ENCODE data around the gene FBXO21.
"Not testable (repeated sequence)": the region's sequence is repeated elsewhere in the genome, so short reads cannot be mapped to it uniquely, and the experiment has no call there.

The FBXO21 gene

DNA sequence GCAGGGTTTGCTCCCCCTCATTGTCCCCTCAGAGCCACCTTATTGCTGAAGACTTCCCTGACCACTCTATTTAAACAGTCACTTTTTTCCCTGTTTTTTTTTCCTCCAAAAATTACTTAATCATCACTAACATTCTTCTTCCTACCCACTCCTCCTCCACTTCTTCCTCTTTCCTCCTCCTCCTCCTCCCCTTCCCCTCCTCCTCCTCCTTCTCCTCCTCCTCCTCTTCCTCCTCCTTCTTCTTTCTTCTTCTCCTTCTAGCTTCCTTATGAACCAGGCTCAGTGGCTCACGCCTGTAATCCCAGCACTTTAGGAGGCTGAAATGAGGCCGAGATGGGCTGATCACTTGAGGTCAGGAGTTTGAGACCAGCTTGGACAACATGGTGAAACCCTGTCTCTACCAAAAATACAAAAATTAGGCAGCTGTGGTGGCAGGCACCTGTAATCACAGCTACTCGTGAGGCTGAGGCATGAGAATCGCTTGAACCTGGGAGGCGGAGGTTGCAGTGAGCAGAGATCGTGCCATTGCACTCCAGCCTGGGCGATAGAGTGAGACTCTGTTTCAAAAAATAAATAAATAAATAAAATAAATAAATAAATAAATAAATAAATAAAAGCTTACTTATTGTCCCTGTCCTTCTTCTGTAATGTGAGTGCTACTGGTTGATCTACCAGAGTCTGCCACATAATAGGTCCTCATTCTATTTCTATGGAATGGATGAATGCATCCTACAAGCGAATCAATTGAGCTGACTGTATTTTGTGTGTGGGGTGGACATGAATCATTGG, 9.9 kb upstream of the FBXO21 start:
- DNase-seq: not testable (repeated sequence)

DNA sequence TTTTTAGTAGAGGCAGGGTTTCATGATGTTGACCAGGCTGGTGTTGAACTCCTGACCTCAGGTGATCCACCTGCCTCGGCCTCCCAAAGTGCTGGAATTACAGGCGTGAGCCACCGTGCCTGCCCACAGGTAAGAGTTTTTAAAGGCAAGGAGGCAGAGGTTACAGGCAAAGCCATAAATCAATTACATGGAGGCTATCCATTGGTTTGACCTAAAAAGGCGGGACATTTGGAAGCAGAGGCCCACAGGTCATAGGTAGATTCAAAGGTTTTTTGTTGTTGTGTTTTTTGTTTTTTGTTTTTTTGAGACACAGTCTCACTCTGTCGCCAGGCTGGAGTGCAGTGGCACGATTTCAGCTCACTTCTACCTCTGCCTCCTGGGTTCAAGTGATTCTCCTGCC, 6.1 kb upstream of the FBXO21 start:
- DNase-seq: not testable (repeated sequence)

DNA sequence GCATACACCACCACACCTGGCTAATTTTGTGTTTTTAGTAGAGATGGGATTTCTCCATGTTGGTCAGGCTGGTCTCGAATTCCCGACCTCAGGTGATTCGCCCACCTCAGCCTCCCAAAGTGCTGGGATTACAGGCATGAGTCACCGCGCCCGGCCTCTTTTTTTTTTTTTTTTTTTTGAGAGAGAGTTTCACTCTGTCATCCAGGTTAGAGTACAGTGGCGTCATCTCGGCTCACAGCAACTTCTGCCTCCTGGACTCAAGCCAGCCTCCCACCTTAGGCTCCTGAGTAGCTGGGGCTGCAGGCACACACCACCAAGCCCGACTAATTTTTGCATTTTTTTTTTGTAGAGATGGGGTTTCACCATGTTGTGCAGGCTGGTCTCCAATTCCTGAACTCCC, 4.8 kb upstream of the FBXO21 start:
- peak; percentile 27 for DNase-seq

DNA sequence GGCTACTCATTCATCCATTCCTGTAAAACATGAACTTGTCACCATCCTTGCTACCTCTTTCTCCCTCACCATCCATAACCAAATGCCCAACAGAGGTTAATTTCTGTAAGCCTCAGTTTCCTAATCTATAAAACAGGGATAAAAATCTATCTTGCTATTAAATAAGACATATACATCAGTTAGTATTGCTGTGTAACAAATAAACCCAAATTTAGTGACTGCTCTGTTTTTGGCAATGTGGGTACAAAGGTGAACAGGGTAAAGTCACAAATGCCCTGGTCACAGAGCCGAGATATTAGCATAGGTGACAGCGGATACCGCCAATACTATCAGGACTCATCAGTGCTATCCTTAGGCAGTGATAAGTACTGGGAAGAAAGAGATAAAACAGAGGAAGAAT, 3.6 kb upstream of the FBXO21 start:
- no peak for DNase-seq

DNA sequence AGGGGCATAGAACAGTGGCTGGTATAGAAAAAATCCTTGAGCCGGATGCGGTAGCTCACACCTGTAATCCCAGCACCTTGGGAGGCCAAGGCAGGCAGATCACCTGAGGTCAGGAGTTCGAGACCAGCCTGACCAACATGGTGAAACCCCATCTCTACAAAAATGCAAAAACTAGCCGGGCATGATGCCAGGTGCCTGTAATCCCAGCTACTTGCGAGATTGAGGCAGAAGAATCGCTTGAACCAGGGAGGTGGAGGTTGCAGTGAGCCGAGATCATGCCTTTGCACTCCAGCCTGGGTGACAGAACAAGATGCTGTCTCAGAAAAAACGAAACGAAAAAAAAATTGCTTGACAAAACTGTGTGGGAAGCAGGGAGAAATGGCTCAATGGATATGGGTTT, 2.3 kb upstream of the FBXO21 start:
- not testable (repeated sequence) for DNase-seq

DNA sequence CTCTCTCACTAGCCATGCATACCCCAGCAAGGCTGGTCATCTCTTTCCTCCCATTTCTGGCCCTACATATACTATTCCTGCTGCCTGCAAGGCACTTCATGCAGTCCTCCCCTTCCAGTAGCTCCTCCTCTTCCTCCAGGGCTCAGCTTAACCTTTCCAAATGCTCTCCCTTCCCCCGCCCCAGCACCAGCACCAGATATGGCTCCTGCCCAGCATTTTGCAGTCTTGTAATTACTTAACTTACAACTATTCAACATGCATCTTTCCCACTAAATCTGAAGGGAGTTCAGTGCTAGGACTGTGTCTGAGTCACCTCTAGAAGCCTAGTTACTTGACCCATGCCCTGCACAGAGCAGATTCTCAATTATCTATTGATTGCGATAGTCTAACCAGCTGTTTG, 1.8 kb upstream of the FBXO21 start:
- DNase-seq: no peak

DNA sequence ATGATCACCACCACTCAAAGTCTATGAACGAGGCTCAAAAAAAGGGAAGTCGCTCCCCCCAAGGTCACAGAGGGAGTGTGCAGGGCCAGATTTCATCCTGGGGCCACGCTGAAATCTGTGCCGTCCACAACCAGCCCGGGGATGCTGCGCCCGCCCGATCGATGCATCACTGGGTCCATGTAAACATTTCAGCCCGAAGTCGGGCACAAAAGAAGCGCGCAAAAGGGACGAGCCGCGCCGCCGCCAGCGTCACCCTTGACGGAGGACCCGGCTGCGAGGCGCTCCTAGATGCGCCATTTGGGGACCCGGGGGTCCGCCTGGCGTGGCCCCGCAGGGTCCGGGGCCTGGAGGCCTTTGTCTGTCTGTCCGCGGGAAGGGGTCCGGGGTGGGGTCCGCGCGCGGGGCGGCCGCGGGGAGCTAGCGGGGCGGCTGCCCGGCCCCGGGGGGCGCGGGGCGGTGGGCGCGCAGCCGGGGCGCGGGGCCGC, 503 bp downstream of the FBXO21 start:
- no peak for DNase-seq

DNA sequence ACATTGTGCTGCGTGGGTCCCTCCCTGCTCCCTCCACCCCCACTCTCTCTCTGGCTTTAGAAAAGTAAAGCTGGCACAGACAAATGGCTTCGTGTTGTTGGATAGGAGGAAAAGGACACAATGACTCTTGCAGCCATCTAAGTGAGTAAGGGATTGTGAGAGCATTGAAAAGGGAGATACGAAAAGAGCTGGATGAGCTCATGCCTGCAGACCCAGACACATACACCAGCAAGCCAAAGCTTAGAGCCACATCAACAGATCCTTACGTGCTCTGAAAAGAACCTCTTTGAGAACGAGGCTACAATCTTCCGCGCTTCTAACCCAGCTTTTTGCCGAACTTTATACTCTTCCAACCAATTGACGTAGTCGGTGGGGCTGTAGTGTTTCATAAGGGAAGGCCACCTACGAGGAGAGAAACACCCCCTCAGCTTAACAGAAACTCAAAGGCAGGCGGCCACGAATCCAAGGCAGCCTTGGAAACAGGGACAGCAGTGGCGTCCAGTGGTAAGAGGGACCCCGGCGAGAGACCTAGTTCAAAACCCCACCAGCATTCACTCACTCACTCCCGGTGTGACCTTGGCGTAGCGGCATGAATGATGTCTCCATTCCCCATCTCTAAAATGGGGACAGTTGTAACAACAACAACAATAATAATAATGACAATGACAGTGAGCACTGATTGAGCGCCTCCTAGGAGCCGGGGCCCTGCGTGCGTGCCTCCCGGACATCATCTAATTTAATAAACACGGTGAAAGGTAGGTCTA, 1.1 kb downstream of the FBXO21 start:
- DNase-seq: no peak

DNA sequence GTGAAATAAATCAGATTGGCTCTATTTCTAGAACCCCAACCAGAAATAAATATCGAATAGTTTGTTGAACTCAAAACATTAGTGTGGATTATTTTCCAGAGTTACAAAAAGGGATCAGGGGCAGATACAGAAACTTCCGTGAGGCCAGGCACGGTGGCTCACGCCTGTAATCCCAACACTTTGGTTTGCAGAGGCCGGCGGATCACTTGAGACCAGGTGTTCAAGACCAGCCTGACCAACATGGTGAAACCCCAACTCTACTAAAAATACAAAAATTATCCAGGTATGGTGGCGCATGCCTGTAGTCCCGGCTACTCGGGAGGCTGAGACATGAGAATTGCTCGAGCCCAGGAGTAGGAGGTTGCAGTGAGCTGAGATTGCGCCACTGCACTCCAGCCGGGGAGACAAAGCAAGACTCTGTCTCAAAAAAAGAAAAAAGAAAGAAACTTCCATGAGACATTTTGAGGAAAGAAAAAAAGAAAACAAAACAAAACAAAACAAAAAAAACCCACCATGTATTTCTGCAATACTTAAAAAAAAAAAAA, 2.1 kb downstream of the FBXO21 start:
- DNase-seq: no peak

DNA sequence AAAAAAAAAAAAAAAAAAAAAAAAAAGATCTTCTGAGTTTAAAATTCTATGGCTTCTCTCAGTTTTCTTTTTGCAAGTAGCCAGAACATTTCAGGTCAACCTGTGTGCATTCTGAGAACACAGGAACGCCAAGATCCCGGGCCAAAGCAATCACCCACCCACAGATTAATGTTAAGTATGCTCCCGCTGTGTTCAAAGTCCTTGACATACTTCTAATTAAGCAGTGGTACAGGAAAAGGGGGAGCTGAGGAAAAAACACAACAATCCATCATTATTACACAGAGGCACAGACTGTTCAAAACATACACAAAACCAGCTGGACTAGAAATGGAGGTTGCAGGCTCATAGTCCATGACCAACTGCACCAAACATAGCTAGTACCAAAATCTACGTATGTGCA, 2.8 kb downstream of the FBXO21 start:
- DNase-seq: peak; percentile 62

DNA sequence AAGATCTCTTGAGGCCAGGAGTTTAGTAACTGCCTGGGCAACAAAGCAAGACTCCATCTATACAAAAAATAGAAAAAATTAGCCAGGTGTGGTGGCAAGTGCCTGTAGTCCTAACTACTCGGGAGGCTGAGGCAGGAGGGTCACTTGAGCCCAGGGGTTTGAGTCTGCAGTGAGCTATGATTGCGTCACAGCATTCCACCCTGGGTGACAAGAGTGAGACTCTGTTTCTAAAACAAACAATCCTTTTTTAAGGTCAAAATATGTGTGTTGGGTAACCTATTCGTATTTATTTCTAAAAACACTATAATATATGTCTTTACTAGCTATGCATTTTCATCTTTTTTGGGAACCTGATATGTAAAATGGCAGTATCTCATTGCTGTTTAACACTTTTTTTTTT, 7.4 kb downstream of the FBXO21 start:
- no peak for DNase-seq

DNA sequence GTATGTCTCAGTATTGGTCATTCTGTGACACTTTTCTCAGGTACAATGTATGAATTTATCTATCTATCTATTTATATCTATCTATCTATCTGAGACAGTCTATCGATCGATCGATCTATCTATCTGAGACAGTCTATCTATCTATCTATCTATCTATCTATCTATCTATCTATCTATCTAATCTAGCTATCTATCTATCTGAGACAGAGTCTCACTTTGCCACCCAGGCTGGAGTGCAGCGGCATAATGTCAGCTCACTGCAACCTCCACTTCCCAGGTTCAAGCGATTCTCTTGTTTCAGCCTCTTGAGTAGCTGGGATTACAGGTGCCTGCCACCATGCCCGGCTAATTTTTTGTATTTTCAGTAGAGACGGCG, 8.8 kb downstream of the FBXO21 start:
- not testable (repeated sequence) for DNase-seq

DNA sequence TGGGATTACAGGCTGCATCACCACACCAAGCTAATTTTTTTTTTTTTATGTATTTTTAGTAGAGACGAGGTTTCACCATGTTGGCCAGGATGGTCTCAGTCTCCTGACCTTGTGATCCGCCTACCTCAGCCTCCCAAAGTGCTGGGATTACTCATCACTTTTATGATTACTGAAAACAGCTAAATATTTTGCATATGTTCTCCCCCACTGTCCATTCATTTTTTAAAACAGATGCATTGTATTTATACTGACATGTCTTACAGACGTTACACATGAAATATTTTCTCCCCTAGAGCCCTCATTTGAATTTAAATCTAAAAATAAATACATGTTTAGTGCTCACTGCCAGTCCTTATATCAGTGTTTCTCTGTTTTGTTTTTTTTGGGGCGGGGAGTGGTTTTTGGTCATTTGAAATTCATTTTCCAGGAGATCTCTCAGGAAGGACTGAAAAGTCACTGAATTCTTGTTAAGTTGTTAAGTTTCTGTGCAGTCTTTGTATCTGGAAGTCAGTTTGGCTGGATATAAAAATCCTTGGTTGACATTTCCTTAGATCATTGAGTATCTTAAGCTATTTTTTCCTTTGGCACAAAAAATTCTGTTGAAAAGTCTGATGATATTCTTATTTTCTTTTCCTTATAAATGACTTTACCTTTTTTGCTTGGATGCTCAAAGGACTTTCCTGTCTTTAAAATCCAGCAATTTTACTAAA, 9.4 kb downstream of the FBXO21 start:
- DNase-seq: no peak

DNA sequence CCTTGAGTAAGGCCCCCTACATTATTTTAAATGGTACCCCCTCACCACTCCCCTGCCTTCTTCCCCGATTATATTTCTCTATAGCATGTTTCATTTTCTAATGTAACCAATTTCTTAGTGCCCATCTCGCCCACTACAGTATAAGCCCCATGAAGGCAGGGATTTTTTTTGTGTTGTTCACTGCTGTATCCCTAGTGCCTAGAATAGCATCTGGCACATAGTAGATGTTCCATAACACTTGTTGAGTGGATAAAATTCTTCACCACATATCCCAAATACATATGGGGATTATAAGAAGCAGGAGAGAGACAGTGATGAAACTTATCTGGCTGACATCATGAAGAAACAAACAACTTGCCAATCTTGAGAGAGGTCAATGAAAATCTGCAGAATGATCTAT, 11.5 kb downstream of the FBXO21 start:
- DNase-seq: no peak

DNA sequence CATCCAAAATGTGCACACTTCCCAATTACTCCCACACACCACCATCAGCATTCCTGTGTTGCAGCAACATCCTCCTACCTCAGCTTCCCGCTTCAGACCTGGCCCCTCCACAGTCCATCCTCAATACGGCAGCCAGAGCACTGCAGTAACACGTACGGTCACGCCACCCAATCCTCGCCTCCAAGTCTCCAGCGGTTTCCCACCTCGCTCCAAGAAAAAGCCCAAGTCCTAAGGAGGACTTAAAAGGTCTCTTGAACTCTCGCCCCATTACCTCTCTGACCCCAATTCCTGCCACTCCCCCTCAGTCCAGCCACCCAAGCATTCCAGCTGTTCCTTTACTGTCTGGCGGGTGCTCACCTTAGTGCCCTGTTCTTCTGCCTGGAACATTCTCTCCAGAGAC, 12.0 kb downstream of the FBXO21 start:
- DNase-seq: no peak

DNA sequence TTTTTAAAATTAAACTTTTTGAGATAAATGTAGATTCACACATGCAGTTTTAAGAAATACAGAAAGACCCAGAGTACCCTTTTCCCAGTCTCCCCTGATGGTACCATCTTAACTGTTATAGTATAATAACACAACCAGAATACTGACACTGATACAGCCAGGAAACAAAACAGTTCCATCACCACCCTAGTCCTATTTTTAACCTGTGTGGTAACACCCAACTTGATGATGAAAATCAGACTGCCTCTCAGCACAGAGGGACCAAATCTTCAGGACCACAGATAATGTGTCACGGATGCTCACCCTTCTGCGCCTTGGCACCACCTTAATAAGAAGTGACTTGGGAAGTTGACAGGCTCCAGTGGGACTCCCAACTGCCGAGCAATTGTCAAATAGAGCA, 18.1 kb downstream of the FBXO21 start:
- no peak for DNase-seq

DNA sequence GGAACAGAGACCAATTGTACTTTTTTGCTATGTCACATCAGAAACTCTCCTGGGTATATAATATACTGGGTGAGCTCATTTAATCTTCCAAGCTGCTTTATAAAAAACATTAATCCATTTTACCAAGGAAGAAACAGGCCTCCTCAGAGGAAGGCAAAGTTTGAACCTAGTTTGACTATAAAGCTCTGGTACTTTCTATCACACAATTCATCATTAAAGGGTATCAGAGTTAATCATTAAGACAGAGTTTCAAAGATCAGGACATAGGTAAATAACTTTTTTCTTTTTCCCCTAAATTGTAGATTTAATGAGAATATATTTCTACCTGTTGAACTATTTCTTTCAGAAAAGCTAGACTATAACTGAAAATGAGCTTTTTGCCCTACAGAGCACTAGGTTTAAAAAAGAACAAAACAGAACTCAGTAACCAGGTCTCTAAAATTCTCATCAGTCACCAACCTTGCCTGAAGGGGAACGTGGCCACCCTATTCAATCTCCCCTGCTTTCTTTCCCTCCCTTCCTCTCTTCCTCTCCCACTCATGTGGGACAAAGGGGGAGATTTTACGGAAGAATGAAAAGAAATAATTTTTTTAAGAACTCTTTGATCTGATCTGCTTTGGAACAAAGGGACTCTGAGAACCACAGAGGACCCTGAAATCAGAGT, 18.6 kb downstream of the FBXO21 start:
- no peak for DNase-seq

DNA sequence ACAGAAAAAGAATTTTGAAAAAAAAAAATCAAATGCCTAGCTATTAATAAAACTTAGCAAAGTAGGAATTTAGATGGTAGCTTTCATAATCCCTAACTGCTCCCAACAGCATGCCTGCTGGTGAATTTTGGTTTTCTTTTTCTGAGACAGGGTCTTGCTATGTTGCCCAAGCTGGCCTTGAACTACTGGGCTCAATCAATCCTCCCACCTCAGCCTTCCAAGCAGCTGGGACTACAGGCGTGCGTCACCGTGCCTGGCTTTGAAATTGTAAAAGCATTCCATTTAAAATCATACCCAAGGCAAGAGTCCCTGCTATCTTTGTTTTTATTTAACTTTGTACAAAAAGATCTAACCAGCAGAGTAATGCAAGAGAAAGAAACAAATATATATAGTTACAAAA, 20.7 kb downstream of the FBXO21 start:
- no peak for DNase-seq

DNA sequence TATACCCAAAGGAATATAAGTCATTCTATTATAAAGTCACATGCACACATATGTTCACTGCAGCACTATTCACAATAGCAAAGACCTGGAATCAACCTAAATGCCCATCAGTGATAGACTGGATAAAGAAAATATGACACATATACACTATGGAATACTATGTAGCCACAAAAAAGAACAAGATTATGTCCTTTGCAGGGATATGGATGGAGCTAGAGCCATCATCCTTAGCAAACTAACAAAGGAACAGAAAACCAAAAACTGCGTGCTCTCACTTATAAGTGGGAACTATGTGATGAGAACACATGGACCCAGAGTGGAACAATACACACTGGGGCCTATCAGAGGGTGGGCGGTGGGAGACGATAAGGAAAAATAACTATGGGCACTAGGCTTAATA, 21.3 kb downstream of the FBXO21 start:
- DNase-seq: no peak

DNA sequence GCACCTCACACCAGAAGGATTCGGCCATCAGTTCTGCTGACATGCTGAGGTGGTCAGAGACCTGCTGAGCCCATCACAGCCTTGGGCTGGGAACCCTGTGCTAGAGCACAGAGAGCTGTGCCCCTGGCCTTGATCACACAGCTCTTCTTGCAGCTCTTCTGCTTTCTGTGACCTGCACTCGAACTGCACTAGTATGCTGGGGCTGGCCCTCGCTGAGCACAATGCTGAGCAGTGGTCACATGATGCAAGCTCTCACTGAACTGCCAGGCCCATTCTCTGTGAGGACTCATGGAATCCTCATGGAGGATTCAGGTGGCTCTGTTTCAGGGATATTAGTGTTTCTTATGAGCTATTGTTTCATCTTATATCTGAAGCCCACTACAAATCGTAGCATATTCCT, 22.5 kb downstream of the FBXO21 start:
- no peak for DNase-seq

DNA sequence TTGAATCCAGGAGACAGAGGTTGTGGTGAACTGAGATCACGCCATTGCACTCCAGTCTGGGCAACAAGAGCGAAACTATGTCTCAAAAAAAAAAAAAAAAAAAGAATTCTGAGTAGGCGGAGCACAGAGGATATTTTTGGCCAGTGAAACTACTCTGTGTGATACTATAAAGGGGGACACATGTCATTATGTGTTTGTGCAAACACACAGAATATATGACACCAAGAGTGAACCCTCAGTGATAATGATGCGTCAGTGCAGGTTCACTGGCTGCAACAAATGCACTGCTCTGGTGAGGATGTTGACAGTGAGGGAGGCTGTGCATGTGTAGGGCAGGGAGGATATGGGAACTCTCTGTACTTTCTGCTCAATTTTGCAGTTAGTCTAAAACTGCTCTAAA, 24.2 kb downstream of the FBXO21 start:
- DNase-seq: no peak

DNA sequence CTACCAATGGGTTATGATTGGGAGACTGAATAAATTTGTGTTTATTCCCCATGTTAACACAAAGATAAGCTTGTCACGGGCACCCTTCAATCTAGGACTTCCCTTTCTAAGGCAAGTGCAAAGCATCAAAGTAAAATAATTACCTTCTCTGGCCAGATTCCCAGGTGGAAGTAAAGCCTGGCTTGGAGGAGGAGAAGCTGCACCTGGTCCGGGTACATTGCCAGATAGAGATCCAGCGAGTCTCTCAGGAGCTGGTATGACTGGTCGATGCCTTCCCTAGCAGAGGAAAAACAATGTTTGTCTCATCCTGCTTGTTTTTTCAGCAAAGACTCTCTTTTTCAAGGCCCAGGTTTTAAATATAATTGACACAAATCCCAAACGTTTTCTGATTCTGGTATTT, 24.9 kb downstream of the FBXO21 start:
- DNase-seq: peak; percentile 53

DNA sequence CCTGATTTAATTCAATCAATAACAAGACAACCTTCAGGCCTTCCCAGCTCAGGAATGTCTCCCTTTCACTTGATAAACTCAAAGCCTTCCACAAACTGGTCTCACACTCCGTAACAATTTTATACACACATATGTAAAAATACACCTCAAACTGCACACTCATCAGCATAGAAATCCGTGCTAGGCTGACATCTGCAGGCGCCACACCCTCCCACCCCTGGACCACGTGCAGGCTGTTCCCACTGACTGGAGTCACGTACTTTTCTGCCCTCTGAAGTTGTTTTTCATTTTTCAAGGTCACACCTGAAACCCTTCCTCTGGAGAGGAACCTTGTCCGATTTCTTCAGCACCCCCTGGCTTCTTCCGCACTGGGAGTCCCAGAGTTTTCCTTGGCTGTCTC, 27.6 kb downstream of the FBXO21 start:
- no peak for DNase-seq

Data from DMS79 treated with DMSO at 0.1 percent for 48 hours (cell line).